ENCODE results near the gene OSBPL6.

DNA sequence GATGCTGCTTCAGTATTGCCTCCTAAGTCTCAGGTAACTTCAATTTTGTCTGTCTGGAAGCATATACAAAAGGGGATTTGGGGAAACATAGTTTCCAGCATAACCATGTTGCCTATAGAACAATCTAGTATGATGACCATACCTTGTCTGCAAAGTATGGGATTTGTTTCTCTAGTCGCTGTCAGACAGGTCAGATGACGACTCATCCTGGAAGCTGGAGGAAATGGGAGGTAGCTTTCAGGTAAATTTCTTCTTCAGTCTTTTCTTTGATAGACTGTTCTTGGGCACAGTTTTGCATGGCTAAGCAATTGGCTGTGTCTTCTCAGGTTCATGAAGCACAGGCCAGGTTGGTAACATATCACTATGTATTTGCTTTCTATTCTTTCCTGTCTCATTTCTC is 2.8 kb upstream of the OSBPL6 start:
- TF ChIP-seq CTCF (IDR thresholded peaks at IDR 0.05) = no peak
- no peak for TF ChIP-seq EP300 (IDR thresholded peaks at IDR 0.05)
- TF ChIP-seq POLR2AphosphoS5 (IDR thresholded peaks at IDR 0.05) = no peak
